NCI-H510A (cell line): Measurements from ENCODE around the gene MARCHF5.
A peak's percentile ranks its signal among the peaks of the same experiment; 100 is the strongest.

Source experiments
- DNase-seq: peaks from one replicate; lab custom pipeline; 2025; lab: John Stamatoyannopoulos, UW

MARCHF5 gene, protein sequence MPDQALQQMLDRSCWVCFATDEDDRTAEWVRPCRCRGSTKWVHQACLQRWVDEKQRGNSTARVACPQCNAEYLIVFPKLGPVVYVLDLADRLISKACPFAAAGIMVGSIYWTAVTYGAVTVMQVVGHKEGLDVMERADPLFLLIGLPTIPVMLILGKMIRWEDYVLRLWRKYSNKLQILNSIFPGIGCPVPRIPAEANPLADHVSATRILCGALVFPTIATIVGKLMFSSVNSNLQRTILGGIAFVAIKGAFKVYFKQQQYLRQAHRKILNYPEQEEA

DNA sequence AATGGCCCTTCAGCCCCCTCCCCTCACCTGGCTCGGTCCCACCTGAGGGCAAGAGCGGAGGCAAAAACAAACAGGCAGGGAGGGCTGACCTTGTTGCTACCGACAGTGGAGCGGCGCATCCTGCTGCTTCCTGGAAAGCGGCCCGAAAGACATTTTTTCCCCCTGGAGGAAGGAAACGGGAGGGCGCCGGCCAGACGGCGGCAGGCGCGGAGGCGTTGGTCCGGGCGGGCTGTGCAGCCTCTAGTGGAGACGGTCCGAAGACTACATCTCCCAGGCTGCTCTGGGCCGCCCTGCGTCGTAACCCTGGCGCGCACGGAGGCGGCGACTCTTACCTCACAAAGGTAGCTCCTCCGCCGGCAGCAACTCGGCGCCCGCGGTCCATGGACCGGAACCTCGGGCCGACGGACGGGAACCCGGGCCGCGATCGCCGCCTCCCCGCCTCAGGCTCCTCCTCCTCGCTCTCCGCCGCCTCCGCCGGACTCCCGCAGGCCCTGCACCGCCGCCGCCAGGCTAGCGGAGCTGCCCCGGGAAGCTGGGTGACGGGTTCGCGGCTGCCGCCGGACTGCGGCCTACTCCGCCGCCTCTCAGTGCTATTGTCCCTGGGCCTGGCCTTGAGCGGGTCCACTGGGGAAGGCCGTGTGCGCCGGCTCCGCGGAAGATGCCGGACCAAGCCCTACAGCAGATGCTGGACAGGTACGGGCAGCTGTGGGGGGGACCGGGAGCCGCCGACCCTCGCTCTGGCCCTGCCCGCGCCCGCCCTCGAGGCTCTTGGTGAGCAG, at the start of gene MARCHF5, which contains the start of gene CPEB3:
Gene MARCHF5 (plus strand): TSS at position 331 of the 779 bp plus-strand sequence. CDS start 328 bp downstream, at position 659.
Gene CPEB3 (minus strand): TSS at position 242 of the 779 bp plus-strand sequence. CDS start 50,728 bp downstream, outside the sequence.
- peak; percentile 96 for DNase-seq

DNA sequence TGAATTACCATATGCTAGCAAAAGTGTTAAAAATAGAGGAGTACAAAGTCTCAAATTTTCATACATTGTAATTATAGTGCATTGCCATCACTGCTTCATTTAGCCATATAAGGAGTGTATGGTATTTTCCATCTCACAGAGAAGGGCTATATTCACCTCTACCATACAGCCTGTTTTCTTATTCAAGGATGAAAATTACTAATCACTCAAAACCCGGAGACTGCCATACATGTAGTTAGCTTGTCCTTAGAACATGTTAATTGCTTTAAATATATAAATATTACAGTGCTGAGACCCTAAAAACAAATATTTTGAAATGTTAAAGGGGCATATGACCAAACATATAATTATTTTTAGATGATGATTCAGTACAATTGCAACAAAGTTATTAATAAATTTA, 49.5 kb upstream of the MARCHF5 start:
- no peak for DNase-seq

DNA sequence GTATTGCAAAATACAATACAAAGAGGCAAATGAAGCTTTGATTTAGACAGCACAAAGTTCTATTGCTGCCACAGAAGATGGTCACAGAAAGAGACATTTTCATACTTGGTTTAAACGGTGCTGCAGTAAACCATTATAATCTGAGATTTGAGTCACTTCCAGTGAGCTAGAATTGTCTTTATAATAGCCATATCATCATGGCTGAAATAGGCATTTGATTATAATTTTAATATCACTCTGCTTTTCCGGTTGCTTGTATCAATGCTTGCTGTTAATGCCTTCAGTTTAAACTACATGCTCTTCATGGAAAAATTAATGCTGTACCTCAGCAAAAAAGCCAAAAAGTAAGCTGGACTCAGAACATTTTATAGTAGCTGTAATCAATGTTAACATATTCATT, 48.6 kb upstream of the MARCHF5 start:
- DNase-seq, result no peak

DNA sequence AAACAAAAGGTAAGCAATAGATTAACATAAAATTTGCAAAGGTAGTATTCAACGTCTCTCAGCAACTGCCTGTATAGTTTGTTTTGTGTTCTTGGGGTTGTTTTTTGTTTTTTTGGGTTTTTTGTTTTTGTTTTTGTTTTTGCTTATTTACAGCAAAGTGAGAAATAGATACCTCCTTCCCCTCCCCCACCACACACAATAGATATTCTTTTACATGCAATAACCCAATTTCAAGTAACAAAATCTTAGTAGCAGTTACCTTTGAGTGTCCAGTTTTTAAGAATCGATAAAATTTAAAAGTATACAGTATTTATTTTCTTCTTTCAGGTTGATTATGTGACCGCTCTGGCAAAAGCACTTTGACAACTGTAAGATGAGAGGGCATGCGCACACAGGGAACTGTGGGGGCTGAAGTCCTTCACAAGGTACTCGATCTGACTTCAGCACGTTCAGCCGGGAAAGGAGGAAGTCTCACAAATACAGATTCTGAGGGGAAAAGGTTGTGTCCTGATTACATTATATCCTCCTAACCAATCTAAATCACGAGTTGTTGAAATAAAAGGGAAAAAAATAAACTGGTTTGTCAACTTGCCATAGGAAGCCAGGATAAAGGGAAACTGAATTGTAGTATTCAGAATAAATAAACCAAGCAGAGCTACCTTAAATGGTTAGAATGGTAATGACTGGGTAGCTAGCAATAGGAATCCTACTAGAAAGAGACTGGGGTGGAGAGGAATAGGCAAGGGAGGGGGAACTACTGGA, 47.9 kb upstream of the MARCHF5 start:
- peak; percentile 72 for DNase-seq

DNA sequence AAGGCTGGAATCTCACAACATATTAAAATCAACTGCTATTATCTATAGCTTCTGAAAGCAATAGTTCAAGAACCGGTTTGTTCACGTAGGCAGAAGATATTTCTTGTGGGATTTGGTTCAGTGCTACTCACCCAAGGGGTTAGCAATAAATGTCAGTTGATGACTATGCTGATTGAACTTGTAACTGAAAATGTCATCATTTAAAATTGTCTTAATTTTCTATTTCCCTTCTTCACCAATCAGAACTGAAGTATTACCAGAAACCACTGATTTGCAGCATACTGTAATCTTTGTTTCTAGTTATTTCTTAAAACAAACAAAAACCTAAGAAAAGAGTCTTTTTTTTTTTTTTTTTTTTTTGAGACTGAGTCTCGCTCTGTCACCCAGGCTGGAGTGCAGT, 46.2 kb upstream of the MARCHF5 start:
- DNase-seq, result no peak

DNA sequence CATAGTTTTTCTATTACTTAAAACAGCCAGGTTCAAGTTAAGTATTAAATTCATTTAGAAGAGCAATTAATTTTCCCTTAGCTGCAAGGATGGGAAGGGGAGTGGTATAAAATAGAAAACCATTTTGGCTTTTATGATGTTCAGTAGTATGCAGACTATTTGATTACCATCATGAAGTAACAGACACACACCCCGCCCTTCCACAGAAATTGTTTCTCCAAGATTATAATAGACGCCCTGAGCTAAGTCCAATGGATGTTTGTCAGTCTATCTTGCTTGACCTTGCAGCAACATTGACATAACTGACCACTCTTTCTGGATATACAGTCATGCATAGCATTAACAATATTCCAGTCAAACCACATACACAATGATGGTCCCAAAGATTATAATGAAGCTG, 42.4 kb upstream of the MARCHF5 start:
- DNase-seq, result no peak

DNA sequence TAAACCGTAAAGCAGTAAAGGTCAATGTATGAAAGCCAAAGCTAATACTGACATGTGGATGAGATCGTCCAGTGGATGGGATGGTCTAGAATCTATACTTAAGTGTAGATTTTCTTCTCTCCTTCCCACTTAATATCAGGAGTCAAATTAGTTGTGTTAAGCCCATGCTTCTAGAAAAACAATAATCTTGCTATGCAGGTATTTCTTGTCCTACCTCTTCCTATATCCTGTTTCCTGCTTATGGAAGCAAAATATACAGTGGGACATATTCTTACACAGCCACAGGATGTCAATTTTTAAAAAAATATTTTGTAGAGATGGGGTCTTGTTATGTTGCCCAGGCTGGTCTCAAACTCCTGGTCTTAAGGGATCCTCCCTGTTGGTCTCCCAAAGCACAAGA, 27.6 kb upstream of the MARCHF5 start:
- no peak for DNase-seq

DNA sequence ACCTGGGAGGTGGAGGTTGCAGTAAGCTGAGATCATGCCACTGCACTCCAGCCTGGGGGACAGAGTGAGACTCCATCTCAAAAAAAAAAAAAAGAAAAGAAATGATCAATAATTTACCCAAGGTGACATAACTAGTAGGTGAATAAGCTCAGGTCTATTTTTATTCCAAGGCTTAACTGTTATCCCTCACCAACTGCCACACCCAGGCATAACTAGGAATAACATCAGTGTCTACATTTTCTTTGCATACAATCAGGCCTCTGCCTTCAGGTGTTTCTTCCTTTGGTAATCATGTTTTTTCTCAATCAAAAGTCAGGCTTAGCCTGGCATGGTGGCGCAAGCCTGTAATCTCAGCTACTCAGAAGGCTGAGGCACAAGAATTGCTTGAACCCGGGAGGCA, 26.7 kb upstream of the MARCHF5 start:
- no peak for DNase-seq

DNA sequence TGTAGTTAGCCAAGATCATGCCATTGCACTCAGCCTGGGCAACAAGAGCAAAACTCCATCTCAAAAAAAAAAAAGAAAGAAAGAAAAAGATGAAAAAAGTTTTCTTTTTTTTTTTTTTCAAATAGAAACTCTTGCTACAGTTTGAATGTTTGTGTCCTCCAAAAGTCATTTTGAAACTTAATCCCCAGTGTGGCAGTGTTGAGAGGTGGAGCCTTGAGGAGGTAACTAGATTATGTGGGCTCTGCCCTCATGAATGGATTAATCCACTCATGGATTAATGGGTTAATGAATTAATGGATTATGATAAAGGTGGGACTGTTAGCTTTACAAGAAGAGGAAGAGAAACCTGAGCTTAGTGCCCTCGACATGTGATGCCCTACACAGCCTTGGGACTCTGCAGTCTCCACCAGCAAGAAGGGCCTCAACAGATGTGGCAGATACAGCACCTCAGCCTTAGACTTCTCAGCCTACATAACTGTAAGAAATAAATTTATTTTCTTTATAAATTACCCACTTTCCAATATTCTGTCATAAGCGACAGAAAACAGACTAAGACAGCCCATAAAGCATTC, 25.2 kb upstream of the MARCHF5 start:
- DNase-seq, result no peak

DNA sequence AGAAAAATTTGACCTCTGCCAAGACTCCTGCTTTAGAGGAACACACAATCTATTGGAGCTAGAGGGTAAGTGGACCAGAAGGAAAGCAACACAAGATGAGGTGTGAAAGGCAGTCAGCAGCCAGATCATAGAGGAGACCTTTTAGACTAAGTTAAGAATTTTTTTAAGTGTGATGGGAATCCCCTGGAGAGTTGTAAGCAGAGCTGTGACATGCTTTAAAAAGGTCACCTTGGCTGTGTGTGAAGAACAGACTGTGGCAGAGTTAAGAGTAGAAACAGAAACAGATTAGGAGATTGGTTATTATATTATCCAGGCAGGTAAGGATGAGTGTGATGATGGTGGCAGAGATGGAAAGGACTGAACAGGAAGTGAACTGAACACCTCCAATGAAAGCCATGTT, 23.6 kb upstream of the MARCHF5 start:
- no peak for DNase-seq

DNA sequence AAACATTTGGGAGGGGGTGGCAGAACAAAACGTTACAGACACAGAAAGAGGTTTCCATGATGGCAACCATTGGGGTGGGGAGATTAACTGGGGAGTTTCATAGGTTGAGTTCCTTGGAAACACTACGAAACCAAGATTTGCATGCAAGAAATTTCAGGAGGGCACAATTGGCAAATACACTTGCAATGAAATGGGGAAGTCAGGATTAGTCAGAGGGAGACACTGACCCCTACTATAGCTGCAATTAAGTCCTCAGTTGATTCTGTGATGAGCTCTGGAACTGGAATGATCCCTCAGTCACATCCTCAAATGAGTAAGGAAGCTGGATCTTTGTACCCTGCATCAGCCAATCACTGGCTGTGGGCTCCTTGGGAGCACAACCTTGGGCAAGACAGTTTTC, 22.2 kb upstream of the MARCHF5 start:
- no peak for DNase-seq

DNA sequence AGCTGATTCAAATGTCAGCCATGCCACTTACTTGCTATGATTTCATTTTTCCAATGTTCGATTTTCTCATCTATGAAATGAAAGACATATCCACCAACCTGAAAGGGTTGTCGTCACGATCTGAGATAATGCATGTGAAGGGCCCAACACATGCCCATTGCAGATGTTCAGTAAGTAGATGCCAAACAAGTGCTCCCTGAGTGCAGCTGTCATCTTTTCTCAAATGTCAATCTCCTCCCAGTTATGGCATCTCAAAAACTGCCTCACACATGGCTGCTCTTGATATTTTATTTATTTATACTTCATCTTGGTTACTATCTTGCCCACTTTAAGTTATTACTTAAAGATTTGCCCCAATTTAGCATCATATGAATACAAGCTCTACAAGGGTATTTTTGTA, 16.9 kb upstream of the MARCHF5 start:
- no peak for DNase-seq

DNA sequence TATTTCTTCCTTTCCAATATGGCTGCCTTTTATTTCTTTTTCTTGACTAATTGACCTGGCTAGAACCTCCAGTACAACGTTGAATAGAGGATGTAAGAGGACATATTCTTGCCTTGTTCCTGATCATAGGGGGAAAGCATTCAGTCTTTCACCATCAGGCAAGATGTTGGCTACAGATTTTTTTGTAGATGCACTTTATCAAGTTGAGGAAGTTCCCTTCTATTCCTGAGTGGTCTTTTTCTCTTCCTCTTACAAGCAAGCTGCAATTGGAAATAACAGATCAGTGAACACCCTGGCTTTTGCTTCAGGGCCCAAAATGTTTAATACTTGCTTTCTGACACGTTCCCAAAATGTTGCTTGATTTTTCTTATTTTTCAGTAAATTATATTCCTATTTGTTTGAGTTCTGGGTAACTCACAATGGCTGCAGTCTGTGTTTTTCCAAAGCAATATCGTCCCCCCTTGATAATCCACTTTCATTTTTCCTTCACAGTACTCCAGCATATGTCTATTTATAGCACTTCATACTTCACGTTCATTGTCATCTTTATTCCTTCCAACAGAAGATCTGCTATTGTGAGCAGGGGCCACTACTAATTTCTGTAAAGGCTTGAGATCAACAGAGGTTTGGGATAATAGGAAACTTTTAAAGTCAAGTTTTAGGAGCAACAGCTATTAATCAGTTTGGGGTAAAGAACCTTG, 11.8 kb upstream of the MARCHF5 start:
- DNase-seq, result no peak

DNA sequence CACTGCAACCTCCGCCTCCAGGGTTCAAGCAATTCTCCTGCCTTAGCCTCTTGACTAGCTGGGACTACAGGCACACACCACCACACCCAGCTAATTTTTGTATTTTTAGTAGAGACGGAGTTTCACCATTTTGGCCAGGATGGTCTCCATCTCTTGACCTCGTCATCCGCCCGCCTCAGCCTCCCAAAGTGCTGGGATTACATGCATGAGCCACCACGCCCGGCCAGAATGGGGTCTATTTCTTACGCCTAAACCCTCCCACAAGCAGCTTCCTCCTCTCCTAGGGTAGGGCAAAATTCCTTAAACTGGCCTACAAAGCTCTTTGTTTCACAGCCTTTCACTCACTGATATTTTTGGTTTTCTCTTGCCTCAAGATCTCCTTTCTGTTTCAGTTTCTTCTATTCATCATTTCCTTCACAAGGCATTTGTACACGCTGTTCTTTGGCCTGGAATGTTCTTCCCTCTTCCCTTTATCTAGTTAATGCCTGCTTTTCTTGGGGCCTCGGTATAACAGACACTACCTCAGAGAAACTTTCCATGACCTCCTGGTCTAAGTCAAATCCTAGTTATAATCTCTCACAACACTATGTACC, 6.8 kb upstream of the MARCHF5 start:
- DNase-seq, result no peak

DNA sequence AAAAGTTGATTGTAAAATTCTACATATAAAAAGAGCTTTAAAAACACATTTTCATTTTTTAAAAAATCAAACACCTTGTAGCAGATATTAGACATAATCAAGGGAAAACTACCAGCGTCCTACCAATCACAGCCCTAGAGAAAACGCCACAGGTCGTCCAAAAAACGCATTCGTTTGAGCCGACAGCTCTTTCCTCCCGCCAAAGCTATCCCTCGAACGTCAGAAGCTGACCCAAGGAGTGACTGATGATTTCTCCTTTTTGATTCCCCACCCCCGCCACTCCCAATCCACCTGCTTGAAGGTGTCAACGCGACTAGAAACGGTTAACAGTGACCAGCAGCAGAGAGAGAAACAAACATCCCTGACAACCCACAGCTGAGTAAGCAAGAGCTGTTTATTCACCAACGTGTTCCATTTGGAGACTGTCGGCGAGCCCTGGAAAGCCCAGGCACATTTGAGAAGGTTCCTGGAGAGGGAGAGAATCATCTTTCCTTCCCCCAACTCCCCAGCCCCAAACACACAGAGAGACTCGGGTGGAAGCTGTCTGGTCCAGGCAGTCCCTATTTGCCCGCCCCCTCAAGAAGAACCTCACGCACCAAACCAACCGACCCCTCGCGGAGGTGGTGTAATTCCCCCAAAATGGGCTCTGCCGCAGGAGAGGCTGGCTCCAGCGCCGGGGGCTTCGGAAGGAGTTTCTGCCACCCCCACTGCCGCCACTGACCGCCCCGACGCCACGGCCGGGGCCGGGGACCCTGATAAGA, 711 bp upstream of the MARCHF5 start:
- DNase-seq, result peak; percentile 56

DNA sequence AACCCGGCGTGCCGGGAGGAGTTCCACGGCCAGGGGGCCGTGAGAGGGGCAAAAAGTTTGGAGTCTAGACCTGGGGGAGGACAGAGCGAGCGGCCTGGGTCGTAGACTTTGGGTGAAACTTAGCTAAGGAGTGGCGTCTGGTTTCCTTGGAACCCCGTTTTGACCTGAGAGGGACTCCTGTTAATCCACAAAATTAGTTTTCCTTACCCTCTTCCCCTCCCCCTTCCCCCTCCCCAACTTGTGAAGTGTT, 574 bp downstream of the MARCHF5 start:
- no peak for DNase-seq

DNA sequence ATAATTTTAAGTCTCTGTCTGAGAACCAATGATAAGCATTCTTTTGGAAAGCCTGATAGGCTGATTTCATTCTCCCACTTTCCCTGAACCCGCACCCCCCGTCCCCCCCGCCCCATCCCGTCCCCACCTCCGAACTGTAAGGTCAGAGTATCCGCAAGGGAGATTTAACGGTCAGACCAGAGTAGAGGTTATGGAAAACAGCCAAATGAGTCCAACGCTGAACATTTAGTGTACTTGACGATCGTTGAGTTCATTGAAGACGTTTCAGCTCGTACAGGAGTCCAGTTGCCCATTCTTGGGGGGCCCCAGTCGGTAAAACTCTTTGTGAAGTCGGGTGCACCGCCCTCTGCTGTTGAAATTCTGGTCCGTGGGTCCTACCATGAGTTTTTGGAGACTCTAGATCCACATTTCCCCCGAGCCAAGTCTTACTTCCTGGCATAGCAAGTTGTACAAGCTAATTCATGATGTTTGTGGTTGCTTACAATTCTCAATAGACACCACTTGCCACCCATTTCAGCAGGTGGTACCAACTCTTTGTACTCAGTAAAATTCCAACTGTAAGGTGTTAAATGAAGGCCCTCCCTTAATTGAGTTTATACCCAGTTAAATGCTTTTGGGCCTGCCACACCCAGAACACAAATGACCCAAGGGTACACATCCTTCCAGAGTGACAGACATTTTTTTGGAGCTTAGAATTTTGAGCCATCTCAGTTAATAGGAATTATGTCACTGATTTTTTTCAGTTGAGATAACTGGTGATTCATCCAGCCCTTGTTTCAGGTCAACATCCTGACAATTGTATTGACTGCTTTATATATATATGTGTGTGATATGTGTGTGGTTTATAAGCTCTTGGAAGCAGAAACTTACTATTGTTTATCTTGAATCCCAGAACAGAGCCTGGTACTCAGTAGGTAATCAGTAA, 1.2 kb downstream of the MARCHF5 start:
- DNase-seq, result no peak

DNA sequence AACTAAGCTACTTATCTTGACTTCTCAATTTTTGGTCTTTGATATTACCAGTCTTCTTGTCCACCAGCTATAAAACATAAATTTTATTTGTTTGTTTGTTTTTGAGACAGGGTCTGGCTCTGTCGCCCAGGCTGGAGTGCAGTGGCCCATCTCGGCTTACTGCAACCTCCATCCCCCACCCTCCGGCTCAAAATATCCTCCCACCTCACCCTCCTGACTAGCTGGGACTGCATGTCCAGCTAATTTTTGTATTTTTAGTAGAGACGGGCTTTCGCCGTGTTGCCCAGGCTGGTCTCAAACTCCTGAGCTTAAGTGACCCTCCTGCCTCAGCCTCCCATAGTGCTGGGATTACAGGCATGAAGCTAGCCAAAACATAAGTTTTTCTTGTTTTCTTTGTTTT, 7.5 kb downstream of the MARCHF5 start:
- no peak for DNase-seq

DNA sequence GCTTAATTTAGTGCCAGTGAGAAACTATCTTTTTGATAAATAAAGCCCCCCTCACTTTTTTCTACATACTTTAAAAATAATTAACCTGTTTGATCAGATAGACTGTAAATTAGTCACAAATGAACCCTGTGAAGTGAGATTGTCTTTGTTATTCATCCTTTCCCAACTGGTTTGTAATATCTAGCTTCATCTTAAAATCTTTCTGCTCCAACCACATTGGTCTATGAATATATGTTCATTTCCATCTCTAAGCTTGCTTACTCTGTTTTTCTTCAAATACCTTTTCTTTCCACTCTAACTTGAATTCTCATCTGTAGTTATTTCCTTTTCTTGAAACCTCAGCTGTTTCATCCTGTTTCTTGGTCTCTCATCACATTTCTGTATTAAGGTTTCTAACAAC, 12.1 kb downstream of the MARCHF5 start:
- no peak for DNase-seq

DNA sequence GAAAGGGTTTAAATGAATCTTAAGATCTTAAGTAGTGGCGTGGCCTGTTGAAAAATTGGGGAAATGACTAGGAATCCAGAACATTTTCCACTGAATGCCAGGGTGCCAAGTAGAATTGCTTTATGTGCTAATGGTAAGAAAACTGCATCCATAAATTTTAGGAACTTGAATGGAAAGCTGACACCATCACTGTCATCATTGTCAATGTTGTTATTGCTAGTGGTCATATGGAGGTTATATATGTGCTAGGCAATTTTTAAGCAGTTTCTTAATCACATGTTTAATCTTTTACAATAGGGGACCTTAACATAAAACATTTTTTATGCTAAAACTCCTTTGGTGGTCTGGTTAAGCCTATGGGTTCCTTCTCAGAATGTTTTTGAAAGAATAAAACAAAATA, 13.1 kb downstream of the MARCHF5 start:
- DNase-seq, result no peak
